NCI-H69 (cell line): ENCODE results near the gene SPINDOC.

ENCODE experiments used
- DNase-seq: peaks from one replicate; lab custom pipeline; 2025; lab: John Stamatoyannopoulos, UW

Gene SPINDOC

DNA sequence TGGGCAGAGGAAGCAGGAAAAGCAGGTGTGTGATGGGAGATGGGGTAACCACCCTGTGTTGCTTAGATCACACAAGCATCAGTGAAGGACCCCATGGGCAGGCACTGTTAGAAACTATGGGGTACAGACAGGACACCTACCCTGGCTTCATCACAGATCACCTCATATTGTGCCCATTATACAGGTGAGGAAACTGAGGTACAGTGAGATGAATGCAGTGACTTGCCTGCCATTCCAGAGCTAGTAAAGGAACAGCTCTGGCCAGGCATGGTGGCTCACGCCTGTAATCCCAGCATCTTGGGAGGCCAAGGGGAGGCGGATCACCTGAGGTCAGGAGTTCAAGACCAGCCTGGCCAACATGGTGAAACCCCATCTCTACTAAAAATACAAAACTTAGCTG, 19.8 kb downstream of the SPINDOC start:
- no peak for DNase-seq

DNA sequence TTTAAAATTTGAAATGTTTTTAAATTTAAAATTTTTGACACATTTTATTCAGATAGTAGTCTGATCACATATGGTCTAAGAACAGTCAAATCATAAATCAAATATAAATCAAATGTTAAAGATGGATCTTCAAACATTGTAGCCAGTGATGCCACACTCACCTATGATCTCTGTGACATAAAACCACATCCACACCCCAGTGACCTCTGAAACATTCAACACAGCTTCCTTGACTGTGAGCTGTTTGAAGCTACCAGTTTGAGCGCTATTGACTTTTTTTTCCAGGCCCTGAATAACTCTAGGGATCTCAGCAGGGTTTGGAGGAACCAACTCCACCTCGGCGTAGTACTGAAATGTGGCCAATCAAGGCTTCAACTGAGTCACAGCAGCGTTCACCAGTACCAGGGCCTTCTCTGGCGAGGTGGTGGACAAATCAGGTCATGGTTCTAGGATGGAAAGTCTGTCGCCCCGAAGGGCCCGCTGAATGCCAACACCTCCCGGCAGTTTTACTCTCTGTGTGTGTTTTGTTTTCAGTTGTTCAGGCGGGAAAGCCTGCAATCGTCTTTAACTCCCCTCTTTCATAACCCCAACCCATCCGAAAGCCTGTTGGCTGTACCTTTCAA, 21.4 kb downstream of the SPINDOC start:
- DNase-seq: no peak

DNA sequence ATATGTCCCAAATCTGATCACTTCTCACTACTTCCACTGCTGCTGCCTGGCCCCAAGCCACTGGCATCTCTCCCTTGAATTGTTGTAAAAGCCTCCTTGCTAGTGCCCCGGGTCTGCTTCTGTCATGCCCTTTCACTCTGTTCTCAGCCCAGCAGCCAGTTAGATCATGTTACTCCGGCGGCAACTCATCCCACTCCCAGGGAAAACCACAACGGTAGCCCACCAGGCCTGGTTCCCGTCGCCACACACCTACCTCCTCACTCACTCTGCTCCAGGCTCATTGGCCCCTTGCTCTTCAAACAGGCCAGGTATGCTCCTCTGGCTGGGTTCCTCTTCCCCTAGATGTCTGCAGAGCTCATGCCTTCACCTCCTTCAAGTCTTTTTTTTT, 21.9 kb downstream of the SPINDOC start:
- DNase-seq: no peak

DNA sequence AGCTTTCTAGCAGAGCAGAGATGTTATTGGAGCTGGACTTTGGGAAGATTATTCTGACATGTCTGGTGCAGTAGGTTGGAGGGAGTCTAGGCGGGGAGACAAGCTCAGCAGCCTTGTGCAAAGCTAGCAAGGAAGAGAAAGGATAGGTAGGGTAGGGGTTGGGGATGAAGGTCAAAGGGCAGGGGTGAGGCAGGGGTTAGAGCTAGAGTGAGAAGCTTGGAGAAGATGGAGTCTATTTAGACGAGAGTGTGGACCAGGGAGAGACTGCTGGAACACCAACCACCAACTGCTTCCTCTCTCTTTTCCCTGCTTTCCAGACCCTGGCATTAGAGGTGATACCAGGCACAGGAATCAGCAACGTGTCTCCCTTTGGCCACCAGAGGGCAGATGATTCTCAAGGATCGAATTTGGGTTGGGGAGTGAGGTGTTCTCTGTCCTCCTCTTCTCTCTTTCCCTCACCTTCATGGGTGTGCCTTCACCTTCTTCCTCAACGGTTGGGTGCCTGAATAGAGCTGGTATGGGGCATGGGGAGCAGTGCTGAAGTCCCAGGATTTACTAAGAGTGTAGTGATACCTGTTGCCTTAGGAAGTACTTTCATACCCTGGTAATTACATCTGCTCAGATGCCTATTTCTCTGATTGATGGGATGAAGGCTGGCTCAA, 23.9 kb downstream of the SPINDOC start:
- DNase-seq: peak; percentile 91

DNA sequence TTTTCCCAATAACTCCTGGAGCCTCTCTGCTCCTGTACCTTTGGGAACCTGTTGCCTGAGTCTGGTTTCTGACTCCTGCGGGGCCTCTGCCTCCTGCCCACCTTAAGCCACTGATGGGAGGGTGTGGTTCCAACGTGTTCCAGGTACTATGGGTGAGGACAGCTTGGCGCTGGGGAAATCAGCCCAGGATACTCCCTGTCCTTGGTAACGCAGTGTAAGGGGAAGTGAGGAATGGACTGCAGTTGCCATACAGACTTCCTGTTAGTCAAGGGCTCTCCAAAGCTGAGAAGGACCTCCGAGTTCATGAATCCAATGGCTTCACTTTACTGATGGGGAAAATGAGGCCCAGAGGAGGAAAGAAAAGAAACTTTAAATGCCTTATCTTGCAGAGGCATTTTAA, 24.5 kb downstream of the SPINDOC start:
- DNase-seq: no peak

DNA sequence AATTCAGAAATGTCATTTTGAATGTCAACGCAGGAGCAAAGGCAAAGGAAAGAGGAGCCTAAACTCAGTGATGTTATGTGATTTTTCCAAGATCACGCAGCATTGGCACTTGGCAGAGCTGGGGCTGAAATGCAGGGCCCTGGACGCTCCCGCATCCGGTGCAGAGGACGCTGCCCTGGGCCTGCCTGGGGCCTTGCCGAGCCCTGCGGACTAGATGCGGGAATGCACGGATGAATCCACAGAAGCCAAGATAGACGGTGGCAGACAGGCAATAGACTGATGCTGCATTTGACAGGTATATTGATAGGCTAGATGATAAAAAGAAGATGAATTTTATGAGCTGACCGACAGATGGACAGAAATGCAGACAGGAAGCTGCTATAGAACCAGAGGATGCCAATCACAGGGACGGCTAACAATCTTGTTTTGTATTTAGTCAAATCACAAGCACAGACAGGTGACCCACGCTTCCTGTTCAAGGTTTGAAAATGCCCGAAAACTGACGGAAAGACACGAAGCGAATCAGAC, 25.0 kb downstream of the SPINDOC start:
- no peak for DNase-seq

DNA sequence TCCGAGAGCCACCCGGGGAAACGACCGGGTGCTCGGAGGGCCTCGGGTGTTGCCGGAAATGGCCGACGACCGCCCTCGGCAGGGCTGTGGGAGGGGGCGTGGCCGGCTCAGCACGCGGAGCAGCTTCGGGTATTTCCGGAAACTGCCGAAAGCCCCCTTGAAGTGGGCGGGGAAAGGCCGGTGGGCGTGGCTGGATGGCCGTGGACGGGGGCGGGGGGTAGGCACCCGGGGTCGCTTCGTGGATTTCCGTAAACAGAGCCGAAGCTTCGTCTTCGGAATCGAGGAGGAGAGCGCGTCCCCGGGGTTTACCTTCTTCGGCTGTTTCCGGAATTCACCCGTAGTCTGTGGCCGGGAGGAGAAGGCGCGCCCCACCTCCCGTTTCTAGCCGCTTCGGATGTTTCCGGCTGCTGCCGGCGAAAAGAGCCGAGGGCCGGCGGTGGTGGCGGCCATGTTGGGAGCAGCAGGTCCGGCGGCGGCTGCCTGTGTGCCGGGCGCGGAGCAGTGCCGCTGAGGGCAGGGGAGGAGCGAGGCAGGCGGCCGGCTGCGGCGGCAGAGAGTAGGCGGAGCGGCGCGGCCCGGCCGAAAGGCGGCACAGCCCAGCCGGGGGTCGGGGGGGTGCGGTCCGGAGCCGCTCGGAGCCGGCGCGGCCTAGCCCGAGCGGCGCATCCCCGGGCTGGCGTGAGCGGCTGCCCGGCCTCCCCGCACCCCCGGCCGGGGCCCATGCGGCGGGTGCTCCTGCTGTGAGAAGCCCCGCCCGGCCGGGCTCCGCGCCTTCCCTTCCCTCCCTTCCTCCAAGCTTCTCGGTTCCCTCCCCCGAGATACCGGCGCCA, 25.6 kb downstream of the SPINDOC start, which contains the start of gene MARK2:
Gene MARK2 (plus strand): TSS at position 433 of the 830 bp plus-strand sequence. CDS start 397 bp downstream, at position 830.
- peak; percentile 100 for DNase-seq

DNA sequence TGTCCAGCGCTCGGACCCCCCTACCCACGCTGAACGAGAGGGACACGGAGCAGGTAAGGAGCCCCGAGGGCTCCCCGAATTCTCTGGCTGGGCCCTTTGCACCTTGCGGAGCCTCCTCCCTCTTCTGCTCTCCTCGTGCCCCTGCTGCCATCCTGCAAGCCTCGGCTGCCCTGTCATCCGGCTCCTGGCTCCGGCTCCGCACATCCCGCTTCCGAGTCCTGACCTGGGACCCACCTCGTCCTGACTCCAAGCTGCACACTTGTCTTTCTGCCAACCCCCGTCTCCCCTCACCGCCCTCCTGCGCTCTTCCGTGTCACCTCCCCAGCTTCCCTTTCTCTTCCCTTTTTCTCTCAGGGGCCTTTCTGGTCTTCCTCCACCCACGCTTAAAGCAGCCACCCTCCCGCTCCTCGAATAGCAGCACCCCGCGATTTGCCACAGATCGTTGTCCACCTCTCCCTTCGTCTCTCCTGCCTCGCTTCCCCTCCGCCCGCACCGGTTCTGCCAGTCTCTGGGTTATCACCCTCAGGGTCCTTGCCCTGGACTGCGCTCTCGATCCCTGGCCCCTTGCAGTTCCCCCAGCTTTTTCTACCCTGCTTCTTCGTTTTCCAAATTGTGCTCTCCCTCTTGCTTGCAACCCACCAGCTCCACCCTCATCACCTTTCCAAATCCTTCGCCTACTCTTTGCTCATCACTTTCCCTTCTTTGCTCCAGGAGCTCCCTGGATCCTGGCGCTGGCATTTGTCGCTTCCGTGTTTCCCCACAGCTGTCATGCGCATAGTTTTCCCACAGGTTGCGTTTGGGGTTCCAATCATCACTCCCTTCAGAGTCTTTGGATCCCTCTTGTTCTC, 26.5 kb downstream of the SPINDOC start:
- peak; percentile 65 for DNase-seq

DNA sequence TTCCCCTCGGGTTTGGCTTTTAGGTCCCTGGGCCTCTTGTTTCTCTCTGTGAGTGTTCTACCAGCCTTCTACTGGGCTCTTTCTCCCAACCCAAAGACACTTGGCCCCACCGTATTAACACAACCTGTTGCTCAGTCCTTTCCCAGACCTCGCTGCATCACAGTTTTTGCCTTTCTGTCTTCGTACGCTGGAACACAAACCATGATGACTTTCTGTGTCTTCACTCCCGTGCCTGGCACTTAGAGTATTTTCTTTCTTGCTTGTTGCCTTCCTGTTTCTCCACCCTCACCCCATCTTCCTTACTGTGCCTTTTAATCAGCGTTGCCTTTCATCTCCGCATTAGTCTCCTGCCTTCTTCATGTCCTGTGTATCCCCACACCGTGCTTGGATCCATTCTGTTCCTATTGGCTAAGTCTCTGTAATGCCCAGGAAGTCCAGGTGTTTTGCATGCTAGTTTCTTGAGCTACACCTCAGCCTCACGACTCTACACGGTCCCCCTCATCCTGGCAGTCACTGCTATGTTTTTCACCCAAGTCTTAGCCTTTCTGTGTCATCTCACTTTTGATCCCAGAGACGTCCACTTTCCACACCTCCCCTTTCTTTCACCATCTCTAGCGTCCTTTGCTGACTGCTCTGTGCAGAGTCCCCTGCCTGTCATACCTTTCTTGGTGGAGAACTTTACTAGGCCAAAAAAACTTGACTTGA, 27.3 kb downstream of the SPINDOC start:
- peak; percentile 26 for DNase-seq

DNA sequence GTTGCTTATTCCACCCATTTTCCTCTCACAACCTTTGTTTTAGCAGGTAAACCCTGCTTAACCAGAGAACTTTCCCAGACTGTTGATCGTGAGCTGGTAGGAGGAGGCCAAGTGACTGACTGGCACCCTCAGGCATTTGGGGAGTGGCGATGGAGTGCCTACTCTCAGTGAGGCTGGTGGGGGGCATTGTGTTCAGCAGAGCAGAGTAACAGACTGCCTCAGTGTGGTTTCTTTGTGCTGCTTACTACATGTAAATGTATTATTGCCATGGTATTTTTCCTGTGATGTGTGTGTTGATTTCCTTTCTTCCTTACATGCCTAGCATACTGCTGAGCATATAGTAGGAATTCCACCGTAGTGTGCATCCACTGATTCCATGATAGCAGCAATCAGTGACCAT, 28.3 kb downstream of the SPINDOC start:
- DNase-seq: peak; percentile 69

DNA sequence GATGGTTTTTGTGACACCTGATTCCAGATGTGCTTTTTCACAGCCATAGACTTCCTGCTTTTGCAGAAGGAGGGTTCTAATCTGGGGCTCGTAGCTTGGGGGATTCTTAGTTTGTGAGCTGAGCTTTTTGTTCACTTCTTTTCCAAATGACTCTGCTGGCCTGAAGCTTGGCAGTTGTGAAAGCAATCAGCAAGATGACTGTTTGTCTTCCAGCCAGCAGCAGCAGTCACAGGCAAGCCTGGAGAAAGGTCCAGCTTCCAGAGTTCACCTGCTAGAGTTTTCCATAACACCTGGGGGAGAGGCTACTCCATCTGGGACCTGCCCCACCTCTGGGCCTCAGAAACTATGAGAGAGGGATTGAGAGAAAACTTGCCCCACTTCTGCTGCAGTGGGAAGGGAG, 29.8 kb downstream of the SPINDOC start:
- no peak for DNase-seq

DNA sequence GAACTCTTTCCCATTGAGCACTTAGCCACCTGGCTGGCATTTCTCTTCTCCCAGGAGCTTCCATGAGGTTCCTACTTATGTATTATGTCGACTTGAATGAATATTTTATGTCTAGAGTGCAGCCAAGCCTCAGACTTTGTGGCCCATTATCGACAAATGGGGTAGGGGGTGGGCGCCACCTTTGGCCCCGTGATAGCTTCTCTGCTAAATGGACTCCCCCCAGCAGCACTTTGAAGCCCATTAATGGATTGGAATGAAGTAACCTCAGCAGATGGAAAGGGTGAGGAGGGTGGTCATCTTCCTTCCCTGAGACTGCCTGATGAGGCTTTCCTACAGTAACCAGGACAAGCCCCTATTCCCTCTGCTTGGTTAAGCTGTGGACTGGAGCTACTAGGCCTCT, 31.6 kb downstream of the SPINDOC start:
- DNase-seq: no peak

DNA sequence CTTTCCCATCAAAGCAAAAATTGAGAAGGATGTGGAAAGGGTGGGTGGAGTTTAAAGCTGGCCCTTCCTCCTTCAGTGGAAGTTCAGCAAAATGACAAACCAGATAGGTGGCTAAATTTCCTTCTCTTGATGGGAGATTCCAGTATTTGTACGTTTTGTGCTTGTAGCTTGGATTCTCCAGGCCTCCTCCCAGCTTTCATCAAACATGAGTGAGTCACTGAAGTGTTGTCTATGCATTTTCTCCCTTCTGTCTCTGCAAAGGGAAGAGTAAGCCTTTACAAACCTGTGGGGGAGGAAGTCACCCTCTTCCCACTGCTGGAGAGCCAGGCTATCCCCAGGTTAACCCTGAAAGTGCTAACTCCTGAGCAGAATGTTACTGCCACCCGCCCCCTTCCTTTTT, 32.0 kb downstream of the SPINDOC start:
- DNase-seq: no peak

DNA sequence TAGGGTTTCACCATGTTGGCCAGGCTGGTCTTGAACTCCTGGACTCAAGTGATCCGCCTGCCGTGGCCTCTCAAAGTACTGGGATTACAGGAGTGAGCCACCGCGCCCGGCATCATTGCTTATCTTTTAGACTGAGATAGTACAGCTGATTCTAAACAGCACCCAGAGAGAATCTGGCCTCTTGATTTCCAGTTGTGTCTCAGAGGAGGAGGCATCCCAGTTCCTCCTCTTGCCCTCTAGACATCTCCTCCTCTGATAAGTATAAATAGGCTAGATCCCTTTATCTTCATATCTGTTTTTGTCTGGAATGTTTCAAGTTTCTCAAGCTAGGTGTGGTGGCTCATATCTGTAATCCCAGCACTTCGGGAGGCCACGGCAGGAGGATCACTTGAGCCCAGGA, 32.7 kb downstream of the SPINDOC start:
- DNase-seq: no peak

DNA sequence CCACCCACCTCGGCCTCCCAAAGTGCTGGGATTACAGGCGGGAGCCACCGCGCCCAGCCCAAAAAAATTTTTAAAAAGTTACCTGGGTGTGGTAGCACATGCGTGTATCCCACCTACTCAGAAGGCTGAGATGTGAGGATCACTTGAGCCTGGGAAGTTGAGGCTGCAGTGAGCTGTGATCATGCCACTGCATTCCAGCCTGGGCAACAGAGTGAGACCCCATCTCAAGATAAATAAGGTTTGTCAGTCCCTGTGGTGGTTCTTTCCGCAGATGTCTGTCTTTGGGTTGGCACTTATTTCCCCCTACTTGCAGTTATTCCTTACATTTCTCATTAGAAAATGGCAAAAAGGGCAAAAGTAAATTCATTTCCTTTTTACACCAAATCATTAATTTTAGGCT, 33.6 kb downstream of the SPINDOC start:
- no peak for DNase-seq

DNA sequence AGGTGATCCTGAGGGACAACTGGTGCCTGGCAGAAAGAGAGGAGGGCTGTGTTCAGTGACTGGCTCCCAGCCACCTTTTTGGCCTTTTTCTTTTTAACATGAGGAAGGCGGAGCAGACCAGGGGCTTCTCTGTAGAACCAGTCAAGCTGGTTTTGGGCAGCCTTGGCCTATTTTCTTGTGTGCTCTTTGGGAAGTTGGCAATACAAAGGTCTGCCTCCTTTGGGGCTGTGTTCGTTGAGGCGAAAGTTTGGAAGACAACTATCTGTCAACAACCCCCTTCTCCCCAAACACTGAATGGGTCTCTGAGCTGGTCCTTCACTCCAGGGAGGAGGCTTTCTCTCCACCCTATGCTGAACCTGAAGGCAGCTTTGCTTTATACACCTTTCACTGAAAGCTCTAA, 34.1 kb downstream of the SPINDOC start:
- DNase-seq: no peak

DNA sequence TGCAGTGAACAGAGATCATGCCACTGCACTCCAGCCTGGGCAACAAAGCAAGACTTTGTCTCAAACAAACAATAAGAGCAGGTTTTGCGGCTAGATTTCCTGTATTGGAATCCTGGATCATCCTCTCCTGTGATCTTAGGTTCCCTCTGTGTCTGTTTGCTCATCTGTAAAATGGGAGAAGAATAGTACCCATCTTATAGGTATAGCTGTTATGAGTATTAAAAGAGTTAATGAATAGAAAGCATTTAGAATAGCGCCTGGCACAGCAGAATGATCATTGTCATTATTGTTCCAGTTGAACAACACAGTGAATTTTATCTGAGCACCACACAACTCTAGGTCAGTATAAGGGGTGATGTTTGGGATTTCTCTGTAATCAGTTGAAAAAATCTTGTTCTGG, 36.4 kb downstream of the SPINDOC start:
- DNase-seq: no peak

DNA sequence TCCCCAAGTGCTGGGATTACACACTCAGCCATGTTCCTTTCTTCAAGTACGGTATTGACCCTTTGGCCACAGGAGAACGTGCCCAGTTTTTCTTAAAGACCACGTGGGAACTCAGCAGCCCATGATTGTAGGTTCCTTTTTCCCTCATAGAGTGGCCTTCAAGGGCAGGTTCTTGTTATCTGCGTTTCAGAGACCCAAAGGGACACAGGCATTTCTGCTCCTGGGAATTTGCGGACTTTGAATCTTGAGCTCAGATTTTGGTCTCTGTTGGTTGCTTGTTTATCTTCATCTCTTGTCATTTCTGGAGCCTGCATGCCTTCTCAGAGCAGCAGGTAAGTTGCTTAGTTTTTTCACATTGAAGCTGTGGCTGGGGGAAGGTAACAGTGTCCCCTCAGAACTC, 37.7 kb downstream of the SPINDOC start:
- DNase-seq: no peak

DNA sequence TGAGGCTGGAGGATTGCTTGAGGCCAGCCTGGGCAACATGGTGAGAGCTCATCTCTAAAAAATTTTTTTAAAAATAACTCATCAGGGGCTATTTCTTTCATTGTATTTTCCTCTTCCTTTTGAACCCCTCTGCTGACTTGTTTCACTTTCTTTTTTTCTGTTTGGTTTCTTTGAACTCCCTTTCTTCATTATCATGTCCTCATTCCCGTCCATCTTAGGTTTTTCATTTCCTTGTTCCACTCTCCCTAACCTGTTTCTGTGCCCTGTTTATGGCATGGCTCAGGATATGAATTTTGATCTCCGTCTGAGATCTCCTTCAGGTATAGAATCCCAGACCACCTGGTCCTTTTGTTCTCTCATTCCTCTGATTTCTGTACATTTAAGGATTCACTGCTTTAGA, 38.1 kb downstream of the SPINDOC start:
- DNase-seq: no peak

DNA sequence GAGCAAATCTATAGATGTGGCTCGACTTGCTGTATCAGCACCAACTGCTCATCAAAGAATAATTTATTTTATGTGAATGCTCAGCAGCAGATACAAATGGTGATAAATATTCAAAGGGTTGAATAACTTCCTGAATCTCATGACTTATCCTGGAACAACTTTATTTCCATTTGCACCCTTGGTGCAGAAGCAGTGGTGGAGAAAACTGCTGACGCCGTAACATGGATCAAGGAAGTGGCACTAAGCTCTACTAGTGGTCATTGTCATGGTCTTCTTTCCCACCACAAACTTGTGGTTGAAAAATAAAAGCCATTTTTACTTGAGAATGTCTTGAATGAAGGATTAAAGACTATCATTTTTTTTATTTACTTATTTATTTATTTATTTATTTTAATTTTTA, 40.2 kb downstream of the SPINDOC start:
- no peak for DNase-seq

DNA sequence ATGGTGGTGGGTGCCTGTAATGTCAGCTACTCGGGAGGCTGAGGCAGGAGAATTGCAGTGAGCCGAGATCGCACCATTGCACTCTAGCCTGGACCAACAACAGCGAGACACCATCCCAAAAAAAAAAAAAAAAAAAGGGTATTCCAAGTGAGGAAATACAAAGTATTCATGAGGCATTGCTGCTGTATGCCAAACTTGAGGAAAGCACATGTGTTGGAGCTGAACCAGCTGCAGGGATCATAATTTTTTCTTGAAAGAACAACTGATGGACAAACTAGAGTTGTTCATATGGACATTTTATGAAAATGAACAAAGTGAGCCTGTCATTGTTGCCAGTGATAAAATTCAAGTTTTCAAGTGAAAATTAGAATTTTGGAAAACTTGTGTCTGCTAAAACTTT, 41.4 kb downstream of the SPINDOC start:
- DNase-seq: no peak
